NCI-H128 (cell line): Measurements from ENCODE around the gene SPAG17.

ENCODE experiments used
- DNase-seq: peaks from one replicate; lab custom pipeline; 2025; ENCODE audit not compliant: unreplicated experiment; lab: John Stamatoyannopoulos, UW

SPAG17 gene

GRCh38 chr1:118185084-118185832 is at the start of gene SPAG17:
Gene SPAG17 (minus strand): TSS chr1:118185228. CDS start chr1:118185157, 71 bp downstream.
- no peak for DNase-seq

- no peak for DNase-seq
Measured at GRCh38 chr1:118225471-118225870, 40.4 kb upstream of the SPAG17 start.

GRCh38 chr1:118223426-118223825 is 38.4 kb upstream of the SPAG17 start:
- DNase-seq, result no peak

- no peak for DNase-seq
Measured at GRCh38 chr1:118219438-118219837, 34.4 kb upstream of the SPAG17 start.

- no peak for DNase-seq
Measured at GRCh38 chr1:118217141-118217838, 32.3 kb upstream of the SPAG17 start.

- DNase-seq, result no peak
Measured at GRCh38 chr1:118214866-118215265, 29.8 kb upstream of the SPAG17 start.

- no peak for DNase-seq
Measured at GRCh38 chr1:118210723-118211110, 25.7 kb upstream of the SPAG17 start.

- DNase-seq, result no peak
Measured at GRCh38 chr1:118210051-118210722, 25.2 kb upstream of the SPAG17 start.

GRCh38 chr1:118209648-118210047 is 24.6 kb upstream of the SPAG17 start:
- no peak for DNase-seq

GRCh38 chr1:118206966-118207365 is 21.9 kb upstream of the SPAG17 start:
- DNase-seq, result no peak

GRCh38 chr1:118204648-118205047 is 19.6 kb upstream of the SPAG17 start:
- no peak for DNase-seq

- DNase-seq, result no peak
Measured at GRCh38 chr1:118204105-118204504, 19.1 kb upstream of the SPAG17 start.

GRCh38 chr1:118202076-118202608 is 17.1 kb upstream of the SPAG17 start:
- DNase-seq, result no peak

- DNase-seq, result no peak
Measured at GRCh38 chr1:118201524-118201923, 16.5 kb upstream of the SPAG17 start.

GRCh38 chr1:118200836-118201235 is 15.8 kb upstream of the SPAG17 start:
- DNase-seq, result no peak

- no peak for DNase-seq
Measured at GRCh38 chr1:118190561-118190960, 5.5 kb upstream of the SPAG17 start.

GRCh38 chr1:118189564-118189963 is 4.5 kb upstream of the SPAG17 start:
- DNase-seq, result no peak

GRCh38 chr1:118188411-118188810 is 3.4 kb upstream of the SPAG17 start:
- DNase-seq, result no peak

- no peak for DNase-seq
Measured at GRCh38 chr1:118186026-118186425, 998 bp upstream of the SPAG17 start.

- DNase-seq, result no peak
Measured at GRCh38 chr1:118184739-118185083, 317 bp downstream of the SPAG17 start.

GRCh38 chr1:118183586-118183985 is 1.4 kb downstream of the SPAG17 start:
- DNase-seq, result no peak

- DNase-seq, result no peak
Measured at GRCh38 chr1:118177998-118178397, 7.0 kb downstream of the SPAG17 start.
